GM12873 (cell line): ENCODE measurements around the gene CYLD.

ENCODE experiments used
- CTCF ChIP-seq: IDR thresholded peaks from 2 replicates; pipeline ENCODE4 v1.5.1; 2012; ENCODE audit warnings: low read depth, mild to moderate bottlenecking, moderate library complexity, low read length, control low read depth; ENCODE audit not compliant: insufficient read depth; ENCODE audit errors: missing control alignments

Gene CYLD

GRCh38 chr16:50839356-50839755, 97.5 kb downstream of the CYLD start:
- no peak for TF ChIP-seq CTCF

GRCh38 chr16:50839920-50840729, 98.2 kb downstream of the CYLD start:
- TF ChIP-seq CTCF: no peak

- TF ChIP-seq CTCF: no peak
Measured at GRCh38 chr16:50841081-50841886, 99.4 kb downstream of the CYLD start.

GRCh38 chr16:50842013-50842505, 100.2 kb downstream of the CYLD start:
- no peak for TF ChIP-seq CTCF

- no peak for TF ChIP-seq CTCF
Measured at GRCh38 chr16:50842589-50842988, 100.7 kb downstream of the CYLD start.

GRCh38 chr16:50844840-50845239, 103.0 kb downstream of the CYLD start:
- TF ChIP-seq CTCF: no peak

GRCh38 chr16:50845296-50845695, 103.4 kb downstream of the CYLD start:
- no peak for TF ChIP-seq CTCF
